Measurements from ENCODE around the gene GIPC1.
"Not testable (repeated sequence)": the region's sequence is repeated elsewhere in the genome, so short reads cannot be mapped to it uniquely, and the experiment has no call there.

The GIPC1 gene

GRCh38 chr19:14470031-14470876 lies 25.7 kb downstream of the GIPC1 start:
- DNase-seq (ENCODE audit: low read depth) = no peak

GRCh38 chr19:14467816-14468215 lies 28.1 kb downstream of the GIPC1 start:
- no peak for DNase-seq (ENCODE audit: low read depth)

- DNase-seq (ENCODE audit: low read depth) = no peak
These were observed 28.5 kb downstream of the GIPC1 start for GRCh38 chr19:14467391-14467790.

- no peak for DNase-seq (ENCODE audit: low read depth)
These were observed 32.2 kb downstream of the GIPC1 start for GRCh38 chr19:14463747-14464146.

- not testable (repeated sequence) for DNase-seq (ENCODE audit: low read depth)
These were observed 33.5 kb downstream of the GIPC1 start for GRCh38 chr19:14462401-14462800.

GRCh38 chr19:14460935-14461334 lies 35.0 kb downstream of the GIPC1 start:
- DNase-seq (ENCODE audit: low read depth) = no peak

GRCh38 chr19:14459703-14460102 lies 36.2 kb downstream of the GIPC1 start:
- DNase-seq (ENCODE audit: low read depth) = no peak

- not testable (repeated sequence) for DNase-seq (ENCODE audit: low read depth)
These were observed 43.6 kb downstream of the GIPC1 start for GRCh38 chr19:14452303-14452702.

- DNase-seq (ENCODE audit: low read depth) = no peak
These were observed 45.1 kb downstream of the GIPC1 start for GRCh38 chr19:14450876-14451275.

GRCh38 chr19:14450168-14450874 lies 45.6 kb downstream of the GIPC1 start:
- DNase-seq (ENCODE audit: low read depth) = no peak

GRCh38 chr19:14449321-14449720 lies 46.6 kb downstream of the GIPC1 start:
- DNase-seq (ENCODE audit: low read depth) = no peak

- DNase-seq (ENCODE audit: low read depth) = no peak
These were observed 49.4 kb downstream of the GIPC1 start for GRCh38 chr19:14446336-14447036.

- DNase-seq (ENCODE audit: low read depth) = no peak
These were observed 52.2 kb downstream of the GIPC1 start for GRCh38 chr19:14443632-14444216.

- DNase-seq (ENCODE audit: low read depth) = no peak
These were observed 52.9 kb downstream of the GIPC1 start for GRCh38 chr19:14442891-14443631.

- DNase-seq (ENCODE audit: low read depth) = no peak
These were observed 54.6 kb downstream of the GIPC1 start for GRCh38 chr19:14441041-14441938.

GRCh38 chr19:14440049-14440448 lies 55.9 kb downstream of the GIPC1 start:
- DNase-seq (ENCODE audit: low read depth) = no peak

GRCh38 chr19:14439014-14439413 lies 56.9 kb downstream of the GIPC1 start:
- no peak for DNase-seq (ENCODE audit: low read depth)

GRCh38 chr19:14437578-14438140 lies 58.3 kb downstream of the GIPC1 start:
- no peak for DNase-seq (ENCODE audit: low read depth)

GRCh38 chr19:14435320-14436050 lies 60.4 kb downstream of the GIPC1 start:
- DNase-seq (ENCODE audit: low read depth) = no peak

Data from non-pigmented ciliary epithelial cell (primary cell).